Endometrial microvascular endothelial cells (primary cell): ENCODE measurements around the gene PARD3. TPM values are rescaled to one million over a fixed set of nuclear protein-coding genes. Genes with fewer than 3 reads are reported as not detected.
"Not testable (repeated sequence)": the region's sequence is repeated elsewhere in the genome, so short reads cannot be mapped to it uniquely, and the experiment has no call there.

Source experiments
- in situ Hi-C: cut with HindIII; loops from 2 replicates; pipeline ENCODE4 v1.10.0; 2017; ENCODE audit warnings: low sequenced_read_pairs, low pct_unique_long_range_greater_than_20kb; ENCODE audit errors: inconsistent ontology term
- total RNA-seq: library from RNA; depleted of rRNA; stranded (reverse); fragments of >200 nt; gene quantifications from one replicate; pipeline ENCODE4 v1.2.3, GENCODE V29; 2015; ENCODE audit errors: inconsistent ontology term

PARD3 gene
- total RNA-seq = 21.5 TPM

- in situ Hi-C loops = no loop called here
Observed at GRCh38 chr10:34815185-34816084, at the start of gene PARD3. PARD3 (minus strand) TSS chr10:34815296; CDS start chr10:34814995, 301 bp downstream.

- in situ Hi-C loops = no loop called here
Observed at GRCh38 chr10:34864149-34865067, 49.3 kb upstream of the PARD3 start.

GRCh38 chr10:34862892-34863291, 47.8 kb upstream of the PARD3 start:
- in situ Hi-C loops = no loop called here

- in situ Hi-C loops = no loop called here
Observed at GRCh38 chr10:34861293-34862021, 46.4 kb upstream of the PARD3 start.

GRCh38 chr10:34859170-34859569, 44.1 kb upstream of the PARD3 start:
- in situ Hi-C loops = no loop called here

GRCh38 chr10:34858003-34858402, 42.9 kb upstream of the PARD3 start:
- in situ Hi-C loops = no loop called here

- in situ Hi-C loops = no loop called here
Observed at GRCh38 chr10:34854147-34854601, 39.1 kb upstream of the PARD3 start.

GRCh38 chr10:34853357-34853756, 38.3 kb upstream of the PARD3 start:
- in situ Hi-C loops = no loop called here

GRCh38 chr10:34850558-34850957, 35.5 kb upstream of the PARD3 start:
- in situ Hi-C loops = no loop called here

- in situ Hi-C loops = no loop called here
Observed at GRCh38 chr10:34850036-34850435, 34.9 kb upstream of the PARD3 start.

- in situ Hi-C loops = no loop called here
Observed at GRCh38 chr10:34845070-34845469, 30.0 kb upstream of the PARD3 start.

- in situ Hi-C loops = no loop called here
Observed at GRCh38 chr10:34844448-34844847, 29.4 kb upstream of the PARD3 start.

GRCh38 chr10:34843470-34843869, 28.4 kb upstream of the PARD3 start:
- in situ Hi-C loops = not testable (repeated sequence)

- in situ Hi-C loops = no loop called here
Observed at GRCh38 chr10:34838366-34838900, 23.3 kb upstream of the PARD3 start.

GRCh38 chr10:34835908-34836508, 20.9 kb upstream of the PARD3 start:
- in situ Hi-C loops = no loop called here

- in situ Hi-C loops = no loop called here
Observed at GRCh38 chr10:34834274-34834673, 19.2 kb upstream of the PARD3 start.

GRCh38 chr10:34830217-34830822, 15.2 kb upstream of the PARD3 start:
- in situ Hi-C loops = no loop called here
